ENCODE results near the gene JMJD6. TPM values are rescaled to one million over a fixed set of nuclear protein-coding genes. Genes with fewer than 3 reads are reported as not detected.
A peak's percentile ranks its signal among the peaks of the same experiment; 100 is the strongest.

JMJD6 gene
- total and polyA plus RNA-seq, 2 of the 8 experiments (the other 6 are each of a cell fraction or from before 2014, with no cell fraction given), result 8.6 to 18.6 TPM

GRCh38 chr17:76736349-76737081, 10.1 kb upstream of the JMJD6 start:
- H2BK12ac ChIP-seq (ENCODE audit: low read depth, low read length), result peak overlapping the region; percentile 85
- H3K9me3 ChIP-seq (ENCODE audit: insufficient read depth in 2 of 2, low read depth in 1 of 2, low read length in 1 of 2), result no peaks in the 10 kb centered on the region
- peak overlapping the region; percentile 99 for H4K8ac ChIP-seq (ENCODE audit: extremely low read depth, insufficient read depth, low read length)
- H3K4me1 ChIP-seq (replicated peaks in 1 of 4; ENCODE audit: control insufficient read depth in 3 of 4, insufficient read depth in 4 of 4, low read length in 3 of 4), result peaks cover 3 to 12% (median 7%) of the 10 kb centered on the region in 4 experiments; a peak in 6 of 7 replicates
- peaks cover 9% of the 10 kb centered on the region; the same call in 1 of the 2 replicates for H3K23me2 ChIP-seq (ENCODE audit: low read depth, low read length)
- H2BK120ac ChIP-seq (replicated peaks; ENCODE audit: low read depth, low read length), result peak overlapping the region; percentile 21
- peak overlapping the region; percentile 5; the same call in 1 of the 2 replicates for H2BK15ac ChIP-seq (ENCODE audit: low read length)
- H3K27ac ChIP-seq (ENCODE audit: low read depth, low read length), result peak overlapping the region; percentile 98
- H2AK5ac ChIP-seq (ENCODE audit: low read depth, low read length), result peak overlapping the region; percentile 100
- no peak overlapping the region for H2AFZ ChIP-seq (ENCODE audit: low read length)
- ChIA-PET CTCF (ENCODE audit: partially characterized antibody) (interaction anchor here (1.8 kb wide), 1 partner anchor 20 kb away, joined by 3 read pairs; no protein-coding TSS in a partner anchor), POLR2A (ENCODE audit: partially characterized antibody) (interaction anchor here (0.6 to 9.2 kb wide), 29 partner anchors 10 to 578 kb away, joined by 3 to 181 read pairs (median 4); partner anchors contain the start of genes JMJD6, METTL23, MXRA7 and ST6GALNAC2)
- H3K4me2 ChIP-seq (ENCODE audit: insufficient read depth in 1 of 2, low read depth in 2 of 2, low read length in 2 of 2), result peak overlapping the region; percentile 72 to 88
- H3K14ac ChIP-seq (ENCODE audit: insufficient read length), result peak overlapping the region; percentile 90
- DNase-seq (ENCODE audit: low read depth in 1 of 2, low spot score in 2 of 2) (peak in 1 of 2 experiments; percentile 60), FAIRE-seq (no peak)
- peaks cover 16 to 62% of the 10 kb centered on the region in 2 experiments for H3K79me2 ChIP-seq (ENCODE audit: control insufficient read depth in 1 of 2, insufficient read depth in 2 of 2, low read length in 2 of 2)
- WGBS, 2 experiments (ENCODE audit: extremely low coverage in 1 of 2, insufficient coverage in 1 of 2, insufficient read length in 1 of 2, insufficient replicate concordance in 2 of 2, low coverage in 1 of 2, low lambda C conversion rate in 2 of 2, missing lambda C conversion rate in 1 of 2), result 1% methylated on average over 77 of the region's 117 CpGs; no CpG with 5 or more reads in 1 of the 2 experiments
- H4K20me1 ChIP-seq (replicated peaks in 1 of 2; ENCODE audit: control insufficient read depth in 1 of 2, insufficient read depth in 2 of 2, low read length in 2 of 2), result peaks cover 17% of the 10 kb centered on the region in 2 experiments
- peak overlapping the region; percentile 100 for H3K4ac ChIP-seq (replicated peaks; ENCODE audit: insufficient read length, low read depth, low read length)
- H3K4me3 ChIP-seq (ENCODE audit: extremely low read depth in 1 of 4, insufficient read depth in 2 of 4, low read depth in 3 of 4, low read length in 4 of 4), result peak overlapping the region; percentile 88 to 100 (median 98)
- peak overlapping the region; percentile 99 to 100 (median 100) for H3K9ac ChIP-seq (replicated peaks in 1 of 4; ENCODE audit: extremely low read depth in 1 of 4, low read depth in 3 of 4, low read length in 3 of 4)
- peak overlapping the region; percentile 97 for H4K5ac ChIP-seq (ENCODE audit: insufficient read length, low read depth, low read length)
- peak overlapping the region; percentile 99 for H3K18ac ChIP-seq (ENCODE audit: extremely low read depth, low read length)
- H3K79me1 ChIP-seq (ENCODE audit: low read depth, low read length), result no peaks in the 10 kb centered on the region
- H4K91ac ChIP-seq (replicated peaks; ENCODE audit: insufficient read length, low read length), result peak overlapping the region; percentile 99
- H3K36me3 ChIP-seq (ENCODE audit: control insufficient read depth in 2 of 4, insufficient read depth in 4 of 4, low read length in 3 of 4), result peaks cover 15 to 43% (median 34%) of the 10 kb centered on the region in 4 experiments
- no peak overlapping the region for H2BK20ac ChIP-seq (ENCODE audit: low read length)
- H3K23ac ChIP-seq (ENCODE audit: insufficient read length), result no peak overlapping the region
- no peaks in the 10 kb centered on the region for H3K27me3 ChIP-seq (replicated peaks in 1 of 4; ENCODE audit: control insufficient read depth in 3 of 4, extremely low read depth in 1 of 4, insufficient read depth in 3 of 4, low read length in 3 of 4)
- peak overlapping the region; percentile 100 for H2BK5ac ChIP-seq (ENCODE audit: low read depth, low read length)
- peak overlapping the region; percentile 97 for H3K56ac ChIP-seq (replicated peaks; ENCODE audit: insufficient read length, low read depth, low read length)
- peak; percentile 12; the same call in 1 of the 2 replicates for TF ChIP-seq EGR1 (IDR thresholded peaks at IDR 0.05; ENCODE audit: borderline replicate concordance, low read depth, low read length)
- TF ChIP-seq RXRA (IDR thresholded peaks at IDR 0.05; ENCODE audit: insufficient read depth, low read depth, low read length), result no peak
- TF ChIP-seq TBP (IDR thresholded peaks at IDR 0.05; ENCODE audit: low read depth, low read length), result peak; percentile 66; the same call in 1 of the 2 replicates
- 0 out of 2 replicates have a peak, but pooled peaks have one; percentile 4 for TF ChIP-seq CHD2 (IDR thresholded peaks at IDR 0.05; ENCODE audit: low read length)
- peak; percentile 63 for TF ChIP-seq TAF1 (IDR thresholded peaks at IDR 0.05; ENCODE audit: low read depth, low read length)
- no peak for TF ChIP-seq NRF1 (IDR thresholded peaks at IDR 0.05; ENCODE audit: low read depth, low read length)
- peak; percentile 24; the same call in 1 of the 2 replicates for TF ChIP-seq CREB1 (IDR thresholded peaks at IDR 0.05)
- TF ChIP-seq TEAD4 (IDR thresholded peaks at IDR 0.05; ENCODE audit: low read depth, low read length), result 0 out of 2 replicates have a peak, but pooled peaks have one; percentile 29
- peak; percentile 66 for TF ChIP-seq ASH2L (IDR thresholded peaks at IDR 0.05; ENCODE audit: low read length)
- TF ChIP-seq, protein P1, sequence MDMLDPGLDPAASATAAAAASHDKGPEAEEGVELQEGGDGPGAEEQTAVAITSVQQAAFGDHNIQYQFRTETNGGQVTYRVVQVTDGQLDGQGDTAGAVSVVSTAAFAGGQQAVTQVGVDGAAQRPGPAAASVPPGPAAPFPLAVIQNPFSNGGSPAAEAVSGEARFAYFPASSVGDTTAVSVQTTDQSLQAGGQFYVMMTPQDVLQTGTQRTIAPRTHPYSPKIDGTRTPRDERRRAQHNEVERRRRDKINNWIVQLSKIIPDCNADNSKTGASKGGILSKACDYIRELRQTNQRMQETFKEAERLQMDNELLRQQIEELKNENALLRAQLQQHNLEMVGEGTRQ (IDR thresholded peaks at IDR 0.05; ENCODE audit: low read length), result no peak
- no peak for TF ChIP-seq ZNF274 (IDR thresholded peaks at IDR 0.05; ENCODE audit: borderline replicate concordance, extremely low read depth, low read length)

All from H1 (cell line).